ENCODE data around the gene TUBGCP6. TPM values are rescaled to one million over a fixed set of nuclear protein-coding genes. Genes with fewer than 3 reads are reported as not detected.

TUBGCP6 gene
- total RNA-seq, 1 experiment from 2014 or later = 31.3 TPM

GRCh38 chr22:50171319-50171964, 73.4 kb downstream of the TUBGCP6 start:
- in situ Hi-C loops (cut with HindIII; ENCODE audit: low pct_unique_long_range_greater_than_20kb, low sequenced_read_pairs) (no loop called here), intact Hi-C loops (cut with micrococcal nuclease; ENCODE audit: unreplicated experiment) (no loop called here)
- no peak for ATAC-seq
- CTCF ChIA-PET = no interaction called here
- H3K4me1 ChIP-seq (ENCODE audit: control insufficient read depth, insufficient read depth, low read length) = no peaks in the 10 kb centered on the region
- H3K9me3 ChIP-seq (ENCODE audit: control insufficient read depth, insufficient read depth, low read depth, low read length) = no peaks in the 10 kb centered on the region
- TF ChIP-seq, protein P1, sequence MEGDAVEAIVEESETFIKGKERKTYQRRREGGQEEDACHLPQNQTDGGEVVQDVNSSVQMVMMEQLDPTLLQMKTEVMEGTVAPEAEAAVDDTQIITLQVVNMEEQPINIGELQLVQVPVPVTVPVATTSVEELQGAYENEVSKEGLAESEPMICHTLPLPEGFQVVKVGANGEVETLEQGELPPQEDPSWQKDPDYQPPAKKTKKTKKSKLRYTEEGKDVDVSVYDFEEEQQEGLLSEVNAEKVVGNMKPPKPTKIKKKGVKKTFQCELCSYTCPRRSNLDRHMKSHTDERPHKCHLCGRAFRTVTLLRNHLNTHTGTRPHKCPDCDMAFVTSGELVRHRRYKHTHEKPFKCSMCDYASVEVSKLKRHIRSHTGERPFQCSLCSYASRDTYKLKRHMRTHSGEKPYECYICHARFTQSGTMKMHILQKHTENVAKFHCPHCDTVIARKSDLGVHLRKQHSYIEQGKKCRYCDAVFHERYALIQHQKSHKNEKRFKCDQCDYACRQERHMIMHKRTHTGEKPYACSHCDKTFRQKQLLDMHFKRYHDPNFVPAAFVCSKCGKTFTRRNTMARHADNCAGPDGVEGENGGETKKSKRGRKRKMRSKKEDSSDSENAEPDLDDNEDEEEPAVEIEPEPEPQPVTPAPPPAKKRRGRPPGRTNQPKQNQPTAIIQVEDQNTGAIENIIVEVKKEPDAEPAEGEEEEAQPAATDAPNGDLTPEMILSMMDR (IDR thresholded peaks at IDR 0.05) = no peak
- TF ChIP-seq TCF7L2 (IDR thresholded peaks at IDR 0.05; ENCODE audit: low read depth, low read length) = no peak
- no peak for TF ChIP-seq POLR2AphosphoS5 (IDR thresholded peaks at IDR 0.05; ENCODE audit: low read depth, low read length)
- TF ChIP-seq SIN3A (IDR thresholded peaks at IDR 0.05; ENCODE audit: borderline replicate concordance, insufficient read depth, low read depth, low read length) = no peak
- no peak for TF ChIP-seq REST (IDR thresholded peaks at IDR 0.05; ENCODE audit: insufficient read depth in 1 of 2, low read depth in 2 of 2, low read length in 1 of 2)
- no peaks in the 10 kb centered on the region for H3K27me3 ChIP-seq (ENCODE audit: control insufficient read depth, insufficient read depth, low read length)
- no TSS peak for BruUV-seq (replicated peaks)
- POLR2A ChIA-PET = no interaction called here
- peak overlapping the region in 1 of 2 experiments; percentile 24; a peak in 1 of 4 replicates for H3K4me3 ChIP-seq (ENCODE audit: low read depth in 2 of 2, low read length in 2 of 2)
- H3K36me3 ChIP-seq (ENCODE audit: control insufficient read depth, insufficient read depth, low read length) = no peaks in the 10 kb centered on the region
- H3K27ac ChIP-seq (ENCODE audit: low read length) = no peak overlapping the region
- DNase-seq (ENCODE audit: low read depth, low spot score) = no peak

DNA sequence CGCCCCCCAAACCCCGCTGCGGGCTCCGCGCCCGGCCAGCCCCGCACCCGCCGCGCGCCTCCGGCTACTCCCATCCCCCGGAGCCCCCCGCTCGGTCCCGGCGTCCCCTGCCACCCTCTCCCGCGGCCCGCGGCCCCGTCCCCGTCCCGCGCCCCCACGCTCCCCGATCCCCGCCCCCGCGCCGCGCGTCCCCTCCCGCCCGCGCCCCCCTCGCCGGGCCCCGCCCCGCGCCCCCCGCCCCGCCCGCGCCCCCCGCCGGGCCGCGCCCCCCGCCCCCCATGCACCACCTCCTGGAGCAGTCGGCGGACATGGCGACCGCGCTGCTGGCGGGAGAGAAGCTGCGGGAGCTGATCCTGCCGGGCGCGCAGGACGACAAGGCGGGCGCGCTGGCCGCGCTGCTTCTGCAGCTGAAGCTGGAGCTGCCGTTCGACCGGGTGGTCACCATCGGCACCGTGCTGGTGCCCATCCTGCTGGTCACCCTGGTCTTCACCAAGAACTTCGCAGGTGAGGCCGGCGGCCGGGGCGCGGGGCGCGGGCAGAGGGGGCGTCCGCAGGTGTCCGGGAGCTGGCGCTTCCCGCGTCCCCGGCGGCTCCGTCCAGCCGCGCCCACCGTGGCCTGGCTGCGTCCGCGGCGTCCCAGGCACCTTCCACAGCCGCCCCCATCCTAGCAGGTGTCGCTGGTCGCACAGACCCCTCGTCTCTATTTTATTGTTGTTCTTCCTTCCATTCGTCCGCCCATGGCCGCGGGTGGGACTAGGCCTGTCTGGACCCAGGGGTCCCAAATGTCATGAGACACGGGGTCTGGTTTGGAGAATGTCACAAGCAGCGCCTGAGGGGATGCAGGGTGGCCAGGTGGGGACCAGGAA, 74.1 kb downstream of the TUBGCP6 start, which contains the start of gene PANX2:
TSS of gene PANX2 (plus strand) at position 279 of the 866 bp plus-strand sequence. CDS start at position 279, 0 bp downstream.
- Histone ChIP-seq H3K36me3 (ENCODE audit: control insufficient read depth, insufficient read depth, low read length) (no peaks in the 10 kb centered on the region), H3K4me3 (ENCODE audit: low read depth in 2 of 2, low read length in 2 of 2) (peak within 1 kb of the TSS in 1 of 2 experiments; percentile 27; a peak in 3 of 4 replicates), H3K9me3 (ENCODE audit: control insufficient read depth, insufficient read depth, low read depth, low read length) (no peaks in the 10 kb centered on the region), H3K27ac (ENCODE audit: low read length) (no peak within 1 kb of the TSS), H3K4me1 (ENCODE audit: control insufficient read depth, insufficient read depth, low read length) (no peaks in the 10 kb centered on the region), H3K27me3 (ENCODE audit: control insufficient read depth, insufficient read depth, low read length) (no peaks in the 10 kb centered on the region)
- no TSS peak for BruUV-seq (replicated peaks)
- ATAC-seq (no peak), DNase-seq (ENCODE audit: low read depth, low spot score) (no peak)
- ChIA-PET CTCF (no interaction called here), POLR2A (no interaction called here)
- intact Hi-C loops (cut with micrococcal nuclease; ENCODE audit: unreplicated experiment) (no loop called here), in situ Hi-C loops (cut with HindIII; ENCODE audit: low pct_unique_long_range_greater_than_20kb, low sequenced_read_pairs) (no loop called here)
- TF ChIP-seq, protein P1 (IDR thresholded peaks at IDR 0.05) = no peak
- TF ChIP-seq REST (IDR thresholded peaks at IDR 0.05; ENCODE audit: insufficient read depth in 1 of 2, low read depth in 2 of 2, low read length in 1 of 2) = no peak
- TF ChIP-seq SIN3A (IDR thresholded peaks at IDR 0.05; ENCODE audit: borderline replicate concordance, insufficient read depth, low read depth, low read length) = no peak
- TF ChIP-seq TCF7L2 (IDR thresholded peaks at IDR 0.05; ENCODE audit: low read depth, low read length) = no peak
- TF ChIP-seq POLR2AphosphoS5 (IDR thresholded peaks at IDR 0.05; ENCODE audit: low read depth, low read length) = no peak
